ENCODE results near the gene TSPAN4. TPM values are rescaled to one million over a fixed set of nuclear protein-coding genes. Genes with fewer than 3 reads are reported as not detected.

TSPAN4 gene
- total and polyA plus RNA-seq, 7 donors = 11.4 to 38.5 (median 17.7) TPM

GRCh38 chr11:866481-866880, 23.8 kb downstream of the TSPAN4 start:
- intact Hi-C loops (cut with DNase I) = no loop called here
- TF ChIP-seq, protein P1, sequence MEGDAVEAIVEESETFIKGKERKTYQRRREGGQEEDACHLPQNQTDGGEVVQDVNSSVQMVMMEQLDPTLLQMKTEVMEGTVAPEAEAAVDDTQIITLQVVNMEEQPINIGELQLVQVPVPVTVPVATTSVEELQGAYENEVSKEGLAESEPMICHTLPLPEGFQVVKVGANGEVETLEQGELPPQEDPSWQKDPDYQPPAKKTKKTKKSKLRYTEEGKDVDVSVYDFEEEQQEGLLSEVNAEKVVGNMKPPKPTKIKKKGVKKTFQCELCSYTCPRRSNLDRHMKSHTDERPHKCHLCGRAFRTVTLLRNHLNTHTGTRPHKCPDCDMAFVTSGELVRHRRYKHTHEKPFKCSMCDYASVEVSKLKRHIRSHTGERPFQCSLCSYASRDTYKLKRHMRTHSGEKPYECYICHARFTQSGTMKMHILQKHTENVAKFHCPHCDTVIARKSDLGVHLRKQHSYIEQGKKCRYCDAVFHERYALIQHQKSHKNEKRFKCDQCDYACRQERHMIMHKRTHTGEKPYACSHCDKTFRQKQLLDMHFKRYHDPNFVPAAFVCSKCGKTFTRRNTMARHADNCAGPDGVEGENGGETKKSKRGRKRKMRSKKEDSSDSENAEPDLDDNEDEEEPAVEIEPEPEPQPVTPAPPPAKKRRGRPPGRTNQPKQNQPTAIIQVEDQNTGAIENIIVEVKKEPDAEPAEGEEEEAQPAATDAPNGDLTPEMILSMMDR (IDR thresholded peaks at IDR 0.05) = no peak
- Histone ChIP-seq H3K36me3 (ENCODE audit: insufficient read depth in 1 of 2, low read depth in 1 of 2) (peaks cover 0 to 39% of the 10 kb centered on the region in 2 donors), H3K4me1 (no peaks in the 10 kb centered on the region), H3K27me3 (ENCODE audit: insufficient read depth in 3 of 3, low read length in 2 of 3) (no peaks in the 10 kb centered on the region), H3K9me3 (no peaks in the 10 kb centered on the region), H3K4me3 (no peak overlapping the region), H3K27ac (no peak overlapping the region)
- DNase-seq (no peak), ATAC-seq (no peak)
- 86 to 90% (median 89%) methylated on average over 14 of the region's 14 CpGs for WGBS, 3 donors

DNA sequence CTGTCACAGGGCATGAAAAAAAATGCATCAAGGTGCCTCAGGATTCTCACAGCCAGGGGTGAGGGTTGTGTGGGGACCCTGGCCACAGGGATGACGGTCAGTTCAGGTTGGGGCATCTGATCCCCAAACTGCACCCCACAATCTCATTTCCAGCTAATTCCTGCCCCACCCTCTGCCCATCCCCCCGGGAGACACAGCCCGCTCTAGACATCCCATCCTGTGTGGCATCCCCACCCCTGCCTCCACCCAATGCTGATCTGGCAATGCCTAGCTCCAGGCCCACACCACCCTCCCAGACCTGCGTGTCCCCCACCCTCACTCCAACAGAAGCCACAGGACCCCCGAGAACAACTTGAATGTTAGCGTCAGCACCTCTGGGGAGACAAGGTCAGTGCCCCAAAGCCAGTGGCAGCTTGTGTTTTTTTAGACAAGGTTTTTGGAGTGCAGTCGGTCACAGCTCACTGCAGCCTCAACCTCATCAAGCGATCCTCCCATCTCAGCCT, 25.3 kb downstream of the TSPAN4 start:
- TF ChIP-seq, protein P1 (IDR thresholded peaks at IDR 0.05) = no peak
- Histone ChIP-seq H3K27ac (no peak overlapping the region), H3K4me3 (no peak overlapping the region), H3K27me3 (ENCODE audit: insufficient read depth in 3 of 3, low read length in 2 of 3) (no peaks in the 10 kb centered on the region), H3K4me1 (no peaks in the 10 kb centered on the region), H3K36me3 (ENCODE audit: insufficient read depth in 1 of 2, low read depth in 1 of 2) (peaks cover 0 to 37% of the 10 kb centered on the region in 2 donors), H3K9me3 (no peaks in the 10 kb centered on the region)
- no peak for ATAC-seq
- 88 to 94% (median 91%) methylated on average over 8 of the region's 8 CpGs for WGBS, 3 donors
- no peak for DNase-seq
- intact Hi-C loops (cut with DNase I) = no loop called here

- no peak for DNase-seq
- H3K36me3 ChIP-seq (ENCODE audit: insufficient read depth in 1 of 2, low read depth in 1 of 2) = peaks cover 0 to 33% of the 10 kb centered on the region in 2 donors
Observed at GRCh38 chr11:868394-868793, 25.7 kb downstream of the TSPAN4 start.

DNA sequence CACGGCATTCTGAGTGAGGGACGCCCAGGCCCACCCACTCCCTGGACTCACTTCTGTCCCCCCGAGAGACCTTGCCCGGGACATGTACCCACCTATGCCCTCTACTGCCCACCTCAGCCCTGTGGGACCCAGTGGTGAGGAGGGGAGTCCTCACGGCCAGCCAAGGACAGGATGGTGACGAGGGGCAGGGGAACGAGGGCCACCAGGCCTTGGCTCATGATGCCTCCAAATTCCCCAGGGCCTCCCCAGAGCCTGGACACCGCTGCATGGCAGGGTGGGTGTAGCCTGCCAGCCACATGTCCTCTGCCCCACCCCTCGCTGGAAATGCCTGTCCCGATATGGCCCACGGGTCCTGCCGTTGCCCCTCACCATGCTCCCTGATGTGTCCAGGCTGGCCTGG, 26.1 kb downstream of the TSPAN4 start:
- intact Hi-C loops (cut with DNase I) = no loop called here
- peaks cover 0 to 30% of the 10 kb centered on the region in 2 donors for H3K36me3 ChIP-seq (ENCODE audit: insufficient read depth in 1 of 2, low read depth in 1 of 2)
- no peaks in the 10 kb centered on the region for H3K4me1 ChIP-seq
- ATAC-seq = no peak
- no peak for DNase-seq
- H3K27ac ChIP-seq = no peak overlapping the region
- TF ChIP-seq, protein P1 (IDR thresholded peaks at IDR 0.05) = no peak
- no peaks in the 10 kb centered on the region for H3K9me3 ChIP-seq
- no peaks in the 10 kb centered on the region for H3K27me3 ChIP-seq (ENCODE audit: insufficient read depth in 3 of 3, low read length in 2 of 3)
- no peak overlapping the region for H3K4me3 ChIP-seq
- WGBS, 3 donors = 82 to 89% (median 88%) methylated on average over 12 of the region's 12 CpGs

More at GRCh38 chr11:868394-868793, 25.7 kb downstream of the TSPAN4 start:
- Histone ChIP-seq H3K27me3 (ENCODE audit: insufficient read depth in 3 of 3, low read length in 2 of 3) (no peaks in the 10 kb centered on the region), H3K4me3 (no peak overlapping the region), H3K27ac (no peak overlapping the region), H3K9me3 (no peaks in the 10 kb centered on the region), H3K4me1 (no peaks in the 10 kb centered on the region)
- 83 to 87% (median 86%) methylated on average over 17 of the region's 17 CpGs for WGBS, 3 donors
- ATAC-seq = no peak
- intact Hi-C loops (cut with DNase I) = no loop called here
- TF ChIP-seq, protein P1 (IDR thresholded peaks at IDR 0.05) = no peak
